Parathyroid adenoma (tissue), 2 donors: ENCODE data around the gene ORM1.

ENCODE experiments used
- H2AFZ ChIP-seq: fragments of 300-600 bp; sonication (generic); one replicate; pipeline ENCODE4 v1.7.0; 2017; ENCODE audit warnings: antibody characterized with exemption, mild to moderate bottlenecking
- H3K27ac ChIP-seq: fragments of 300-600 bp; sonication (generic); one replicate; pipeline ENCODE4 v1.7.0; 2017
- H3K27me3 ChIP-seq: fragments of 300-600 bp; sonication (generic); one replicate; pipeline ENCODE4 v1.7.0; 2017; ENCODE audit warnings: low read length; ENCODE audit not compliant: control insufficient read depth, insufficient read depth
- H3K36me3 ChIP-seq: fragments of 300-600 bp; sonication (generic); one replicate; pipeline ENCODE4 v1.7.0; 2017; ENCODE audit warnings: low read length; ENCODE audit not compliant: control insufficient read depth, insufficient read depth
- H3K4me1 ChIP-seq: fragments of 300-600 bp; sonication (generic); one replicate; pipeline ENCODE4 v1.7.0; 2017; ENCODE audit warnings: control low read depth
- H3K4me2 ChIP-seq: fragments of 300-600 bp; sonication (generic); one replicate; pipeline ENCODE4 v1.7.0; 2017; ENCODE audit warnings: low read length
- H3K4me3 ChIP-seq: fragments of 300-600 bp; sonication (generic); one replicate; pipeline ENCODE4 v1.7.0; 2017; ENCODE audit warnings: low read depth, low read length
- H3K79me2 ChIP-seq: fragments of 300-600 bp; sonication (generic); one replicate; pipeline ENCODE4 v1.7.0; 2017; ENCODE audit warnings: control low read depth
- H3K9ac ChIP-seq: fragments of 300-600 bp; sonication (generic); one replicate; pipeline ENCODE4 v1.7.0; 2017; ENCODE audit warnings: mild to moderate bottlenecking
- H3K9me3 ChIP-seq: fragments of 300-600 bp; sonication (generic); one replicate; pipeline ENCODE4 v1.7.0; 2017; ENCODE audit warnings: low read length; ENCODE audit not compliant: control insufficient read depth
- CTCF ChIP-seq: fragments of 300-600 bp; sonication (generic); IDR thresholded peaks from one replicate; pipeline ENCODE4 v1.7.0; 2017; ENCODE audit warnings: antibody characterized with exemption, mild to moderate bottlenecking
- donor health status: primary hyperparathyroidism.

Gene ORM1

GRCh38 chr9:114281473-114282103 is 41.3 kb upstream of the ORM1 start:
- Histone ChIP-seq H2AFZ (no peak overlapping the region), H3K4me1 (no peaks in the 10 kb centered on the region), H3K27me3 (no peaks in the 10 kb centered on the region), H3K36me3 (no peaks in the 10 kb centered on the region), H3K4me3 (no peak overlapping the region), H3K9me3 (no peaks in the 10 kb centered on the region), H3K79me2 (no peaks in the 10 kb centered on the region), H3K4me2 (no peak overlapping the region), H3K27ac (no peak overlapping the region), H3K9ac (no peak overlapping the region)
- TF ChIP-seq CTCF = no peak

- Histone ChIP-seq H3K9me3 (no peaks in the 10 kb centered on the region), H3K4me1 (no peaks in the 10 kb centered on the region), H3K4me2 (no peak overlapping the region), H3K9ac (no peak overlapping the region), H3K79me2 (no peaks in the 10 kb centered on the region), H3K4me3 (no peak overlapping the region), H2AFZ (no peak overlapping the region), H3K27me3 (no peaks in the 10 kb centered on the region), H3K27ac (no peak overlapping the region), H3K36me3 (no peaks in the 10 kb centered on the region)
- no peak for TF ChIP-seq CTCF
These were observed 40.8 kb upstream of the ORM1 start for GRCh38 chr9:114282104-114282485.

- Histone ChIP-seq H3K79me2 (no peaks in the 10 kb centered on the region), H3K9me3 (no peaks in the 10 kb centered on the region), H3K27ac (no peak overlapping the region), H3K9ac (no peak overlapping the region), H3K36me3 (no peaks in the 10 kb centered on the region), H3K4me2 (no peak overlapping the region), H2AFZ (no peak overlapping the region), H3K4me3 (no peak overlapping the region), H3K27me3 (no peaks in the 10 kb centered on the region), H3K4me1 (no peaks in the 10 kb centered on the region)
- no peak for TF ChIP-seq CTCF
These were observed 40.4 kb upstream of the ORM1 start for GRCh38 chr9:114282507-114282906.

- H3K9me3 ChIP-seq = no peaks in the 10 kb centered on the region
- no peak overlapping the region for H3K4me2 ChIP-seq
- H3K27ac ChIP-seq = no peak overlapping the region
- no peak overlapping the region for H2AFZ ChIP-seq
- no peaks in the 10 kb centered on the region for H3K27me3 ChIP-seq
- H3K36me3 ChIP-seq = no peaks in the 10 kb centered on the region
- H3K4me3 ChIP-seq = no peak overlapping the region
- no peak for TF ChIP-seq CTCF
- no peaks in the 10 kb centered on the region for H3K4me1 ChIP-seq
- no peaks in the 10 kb centered on the region for H3K79me2 ChIP-seq
- no peak overlapping the region for H3K9ac ChIP-seq
These were observed 40.0 kb upstream of the ORM1 start for GRCh38 chr9:114282926-114283325.

GRCh38 chr9:114283551-114284111 is 39.3 kb upstream of the ORM1 start:
- no peak overlapping the region for H3K4me2 ChIP-seq
- no peaks in the 10 kb centered on the region for H3K27me3 ChIP-seq
- H2AFZ ChIP-seq = no peak overlapping the region
- no peak for TF ChIP-seq CTCF
- H3K4me1 ChIP-seq = no peaks in the 10 kb centered on the region
- H3K79me2 ChIP-seq = no peaks in the 10 kb centered on the region
- no peak overlapping the region for H3K4me3 ChIP-seq
- H3K36me3 ChIP-seq = no peaks in the 10 kb centered on the region
- no peak overlapping the region for H3K27ac ChIP-seq
- no peaks in the 10 kb centered on the region for H3K9me3 ChIP-seq
- H3K9ac ChIP-seq = no peak overlapping the region
